Nephron progenitor cell (in vitro differentiated cells): ENCODE results near the gene FAM53B.
A peak's percentile ranks its signal among the peaks of the same experiment; 100 is the strongest.

Source experiments
- DNase-seq: peaks from one replicate; pipeline ENCODE4 v3.0.0; 2021
- H3K27ac Mint-ChIP-seq: 2 replicates; pipeline ENCODE4 v1.8.0; 2021; ENCODE audit warnings: mild to moderate bottlenecking, moderate library complexity, mixed read lengths
- H3K27me3 Mint-ChIP-seq: 2 replicates; pipeline ENCODE4 v1.8.0; 2021; ENCODE audit warnings: mild to moderate bottlenecking, low read depth, mixed read lengths; ENCODE audit not compliant: poor library complexity
- H3K36me3 Mint-ChIP-seq: 2 replicates; pipeline ENCODE4 v1.8.0; 2021; ENCODE audit warnings: low read depth, mixed read lengths
- H3K4me1 Mint-ChIP-seq: 2 replicates; pipeline ENCODE4 v1.8.0; 2021; ENCODE audit warnings: mixed read lengths
- H3K4me3 Mint-ChIP-seq: 2 replicates; pipeline ENCODE4 v1.8.0; 2021; ENCODE audit warnings: mild to moderate bottlenecking, moderate library complexity, mixed read lengths
- H3K9me3 Mint-ChIP-seq: 2 replicates; pipeline ENCODE4 v1.8.0; 2021; ENCODE audit warnings: mild to moderate bottlenecking, moderate library complexity, mixed read lengths
- CTCF ChIP-seq: fragments of 200-600 bp; sonication (generic); IDR thresholded peaks from 2 replicates; pipeline ENCODE4 v1.5.0; 2021; ENCODE audit warnings: antibody characterized with exemption

The FAM53B gene

GRCh38 chr10:124699471-124700292 lies 44.5 kb downstream of the FAM53B start:
- Mint-ChIP-seq H3K36me3 (peaks cover 30% of the 10 kb centered on the region), H3K4me3 (no peak overlapping the region), H3K4me1 (peaks cover 86% of the 10 kb centered on the region), H3K27me3 (peaks cover 2% of the 10 kb centered on the region), H3K9me3 (no peaks in the 10 kb centered on the region), H3K27ac (peak overlapping the region; percentile 96)
- DNase-seq = no peak
- no peak for TF ChIP-seq CTCF

GRCh38 chr10:124698545-124699469 lies 45.4 kb downstream of the FAM53B start:
- H3K27ac Mint-ChIP-seq = peak overlapping the region; percentile 60
- peaks cover 23% of the 10 kb centered on the region for H3K36me3 Mint-ChIP-seq
- no peak for DNase-seq
- H3K27me3 Mint-ChIP-seq = peaks cover 2% of the 10 kb centered on the region
- H3K4me3 Mint-ChIP-seq = no peak overlapping the region
- H3K4me1 Mint-ChIP-seq = peaks cover 87% of the 10 kb centered on the region
- H3K9me3 Mint-ChIP-seq = no peaks in the 10 kb centered on the region
- no peak for TF ChIP-seq CTCF

- TF ChIP-seq CTCF = no peak
- DNase-seq = no peak
- H3K36me3 Mint-ChIP-seq = peaks cover 17% of the 10 kb centered on the region
- H3K4me3 Mint-ChIP-seq = no peak overlapping the region
- H3K27ac Mint-ChIP-seq = peak overlapping the region; percentile 60
- H3K4me1 Mint-ChIP-seq = peaks cover 87% of the 10 kb centered on the region
- peaks cover 2% of the 10 kb centered on the region for H3K27me3 Mint-ChIP-seq
- H3K9me3 Mint-ChIP-seq = no peaks in the 10 kb centered on the region
Observed at GRCh38 chr10:124697837-124698544, 46.2 kb downstream of the FAM53B start.

- no peak for DNase-seq
- Mint-ChIP-seq H3K27me3 (peaks cover 2% of the 10 kb centered on the region), H3K36me3 (peaks cover 17% of the 10 kb centered on the region), H3K4me3 (no peak overlapping the region), H3K4me1 (peaks cover 86% of the 10 kb centered on the region), H3K9me3 (no peaks in the 10 kb centered on the region), H3K27ac (no peak overlapping the region)
- TF ChIP-seq CTCF = no peak
Observed at GRCh38 chr10:124697443-124697836, 46.7 kb downstream of the FAM53B start.

- Mint-ChIP-seq H3K27ac (peak overlapping the region; percentile 87), H3K4me1 (peaks cover 84% of the 10 kb centered on the region), H3K4me3 (no peak overlapping the region), H3K36me3 (peaks cover 18% of the 10 kb centered on the region), H3K27me3 (peaks cover 2% of the 10 kb centered on the region), H3K9me3 (no peaks in the 10 kb centered on the region)
- no peak for TF ChIP-seq CTCF
- DNase-seq = no peak
Observed at GRCh38 chr10:124696446-124697392, 47.5 kb downstream of the FAM53B start.
